ENCODE measurements around the gene PRKAG3. TPM values are rescaled to one million over a fixed set of nuclear protein-coding genes. Genes with fewer than 3 reads are reported as not detected.

PRKAG3 gene
- total and polyA plus RNA-seq, 2 experiments from 2014 or later, result not detected

GRCh38 chr2:218839888-218840287 lies 8.3 kb upstream of the PRKAG3 start:
- H3K9me3 Mint-ChIP-seq, result peaks cover 20% of the 10 kb centered on the region
- DNase-seq (ENCODE audit: low spot score), result no peak
- no peaks in the 10 kb centered on the region for H3K27me3 Mint-ChIP-seq (ENCODE audit: insufficient read depth, low read depth, poor library complexity)
- 0 out of 3 replicates have a peak, but pooled peaks cover 2% of the 10 kb centered on the region for H3K36me3 Mint-ChIP-seq (ENCODE audit: low read depth)
- no peak for ATAC-seq
- Histone ChIP-seq H3K4me2 (no peak overlapping the region), H3K27me3 (ENCODE audit: insufficient read depth) (no peaks in the 10 kb centered on the region), H3K79me2 (replicated peaks; ENCODE audit: insufficient read depth) (no peaks in the 10 kb centered on the region), H2AFZ (no peak overlapping the region), H3K36me3 (ENCODE audit: insufficient read depth) (no peaks in the 10 kb centered on the region), H4K20me1 (replicated peaks; ENCODE audit: insufficient read depth) (no peaks in the 10 kb centered on the region), H3K4me1 (ENCODE audit: insufficient read depth) (no peaks in the 10 kb centered on the region; the same call in 1 of the 2 replicates), H3K27ac (ENCODE audit: low read depth) (no peak overlapping the region), H3K9me2 (ENCODE audit: insufficient read depth) (no peaks in the 10 kb centered on the region), H3K4me3 (no peak overlapping the region), H3F3A (replicated peaks; ENCODE audit: low read depth) (no peaks in the 10 kb centered on the region)
- no peak for TF ChIP-seq STAT1 (IDR thresholded peaks at IDR 0.05; ENCODE audit: unreplicated experiment)
- no peak for TF ChIP-seq JUNB (IDR thresholded peaks at IDR 0.05; ENCODE audit: unreplicated experiment)
- no peak for TF ChIP-seq ZNF114 (CRISPR knock-in tag; IDR thresholded peaks at IDR 0.05)
- TF ChIP-seq ZNF331 (CRISPR knock-in tag; IDR thresholded peaks at IDR 0.05; ENCODE audit: low read depth), result no peak
- no peak for TF ChIP-seq EZH2phosphoT487 (IDR thresholded peaks at IDR 0.05; ENCODE audit: unreplicated experiment)
- no peak for TF ChIP-seq REST (IDR thresholded peaks at IDR 0.05; ENCODE audit: unreplicated experiment)
- no peak overlapping the region for H3K27ac Mint-ChIP-seq
- no peak overlapping the region for H3K4me3 Mint-ChIP-seq
- no peaks in the 10 kb centered on the region for H3K4me1 Mint-ChIP-seq

- Histone ChIP-seq H3K36me3 (ENCODE audit: insufficient read depth) (no peaks in the 10 kb centered on the region), H3K4me1 (ENCODE audit: insufficient read depth) (no peaks in the 10 kb centered on the region; the same call in 1 of the 2 replicates), H4K20me1 (replicated peaks; ENCODE audit: insufficient read depth) (no peaks in the 10 kb centered on the region), H3K4me3 (no peak overlapping the region), H3K4me2 (no peak overlapping the region), H3K27ac (ENCODE audit: low read depth) (no peak overlapping the region), H3K27me3 (ENCODE audit: insufficient read depth) (no peaks in the 10 kb centered on the region), H3K9me2 (ENCODE audit: insufficient read depth) (no peaks in the 10 kb centered on the region), H2AFZ (no peak overlapping the region), H3K79me2 (replicated peaks; ENCODE audit: insufficient read depth) (no peaks in the 10 kb centered on the region), H3F3A (replicated peaks; ENCODE audit: low read depth) (no peaks in the 10 kb centered on the region)
- 0 out of 3 replicates have a peak, but pooled peaks cover 2% of the 10 kb centered on the region for H3K36me3 Mint-ChIP-seq (ENCODE audit: low read depth)
- H3K4me1 Mint-ChIP-seq, result no peaks in the 10 kb centered on the region
- no peak overlapping the region for H3K4me3 Mint-ChIP-seq
- no peaks in the 10 kb centered on the region for H3K27me3 Mint-ChIP-seq (ENCODE audit: insufficient read depth, low read depth, poor library complexity)
- no peak overlapping the region for H3K27ac Mint-ChIP-seq
- DNase-seq (ENCODE audit: low spot score) (no peak), ATAC-seq (no peak)
- peaks cover 15% of the 10 kb centered on the region for H3K9me3 Mint-ChIP-seq
- no peak for TF ChIP-seq EZH2 (IDR thresholded peaks at IDR 0.05; ENCODE audit: low read depth, unreplicated experiment)
- TF ChIP-seq ETS1 (IDR thresholded peaks at IDR 0.05), result no peak
- TF ChIP-seq EZH2phosphoT487 (IDR thresholded peaks at IDR 0.05; ENCODE audit: unreplicated experiment), result no peak
- no peak for TF ChIP-seq POLR2AphosphoS5 (IDR thresholded peaks at IDR 0.05; ENCODE audit: low read depth)
- no peak for TF ChIP-seq ZNF462 (CRISPR knock-in tag; IDR thresholded peaks at IDR 0.05)
- TF ChIP-seq CREB1 (CRISPR knock-in tag; IDR thresholded peaks at IDR 0.05; ENCODE audit: low read depth), result no peak
These were observed 7.8 kb upstream of the PRKAG3 start for GRCh38 chr2:218839430-218839829.
